Measurements from ENCODE around the gene AUTS2.

DNA sequence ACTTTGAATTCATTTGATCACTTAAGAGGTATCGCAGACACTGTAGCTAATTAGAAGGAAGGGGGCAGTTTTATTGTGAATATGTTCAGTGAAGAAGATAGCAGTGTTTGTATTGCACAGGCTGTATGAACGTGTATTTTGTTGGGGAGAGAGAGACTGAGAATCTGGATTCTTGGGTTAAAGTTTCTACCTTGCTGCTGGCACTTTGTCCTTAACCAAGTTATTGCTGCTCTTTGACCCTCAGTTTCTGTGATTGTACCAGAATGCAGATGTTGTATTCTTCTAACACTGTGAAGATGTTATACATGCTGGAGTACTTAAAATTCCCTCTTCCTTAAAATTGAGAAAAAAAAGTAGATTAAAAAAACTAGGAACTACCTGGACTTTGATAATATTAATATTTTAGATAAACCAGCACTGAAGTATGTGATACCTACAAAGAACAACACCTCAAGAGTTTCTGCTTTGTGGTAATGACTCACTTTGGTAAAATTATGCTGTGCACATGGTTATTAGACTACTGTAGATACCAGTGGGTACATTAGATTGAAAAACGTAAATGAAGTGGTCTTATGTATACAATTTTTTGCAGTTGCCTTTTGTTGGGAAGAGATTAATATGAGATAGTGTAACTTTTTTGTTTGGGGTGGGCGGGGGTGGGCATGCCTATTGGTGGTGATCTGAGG is 321.3 kb downstream of the AUTS2 start:
- TF ChIP-seq, protein P1, sequence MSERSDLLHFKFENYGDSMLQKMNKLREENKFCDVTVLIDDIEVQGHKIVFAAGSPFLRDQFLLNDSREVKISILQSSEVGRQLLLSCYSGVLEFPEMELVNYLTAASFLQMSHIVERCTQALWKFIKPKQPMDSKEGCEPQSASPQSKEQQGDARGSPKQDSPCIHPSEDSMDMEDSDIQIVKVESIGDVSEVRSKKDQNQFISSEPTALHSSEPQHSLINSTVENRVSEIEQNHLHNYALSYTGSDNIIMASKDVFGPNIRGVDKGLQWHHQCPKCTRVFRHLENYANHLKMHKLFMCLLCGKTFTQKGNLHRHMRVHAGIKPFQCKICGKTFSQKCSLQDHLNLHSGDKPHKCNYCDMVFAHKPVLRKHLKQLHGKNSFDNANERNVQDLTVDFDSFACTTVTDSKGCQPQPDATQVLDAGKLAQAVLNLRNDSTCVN (CRISPR knock-in tag; IDR thresholded peaks at IDR 0.05) = no peak
- TF ChIP-seq, protein P2, sequence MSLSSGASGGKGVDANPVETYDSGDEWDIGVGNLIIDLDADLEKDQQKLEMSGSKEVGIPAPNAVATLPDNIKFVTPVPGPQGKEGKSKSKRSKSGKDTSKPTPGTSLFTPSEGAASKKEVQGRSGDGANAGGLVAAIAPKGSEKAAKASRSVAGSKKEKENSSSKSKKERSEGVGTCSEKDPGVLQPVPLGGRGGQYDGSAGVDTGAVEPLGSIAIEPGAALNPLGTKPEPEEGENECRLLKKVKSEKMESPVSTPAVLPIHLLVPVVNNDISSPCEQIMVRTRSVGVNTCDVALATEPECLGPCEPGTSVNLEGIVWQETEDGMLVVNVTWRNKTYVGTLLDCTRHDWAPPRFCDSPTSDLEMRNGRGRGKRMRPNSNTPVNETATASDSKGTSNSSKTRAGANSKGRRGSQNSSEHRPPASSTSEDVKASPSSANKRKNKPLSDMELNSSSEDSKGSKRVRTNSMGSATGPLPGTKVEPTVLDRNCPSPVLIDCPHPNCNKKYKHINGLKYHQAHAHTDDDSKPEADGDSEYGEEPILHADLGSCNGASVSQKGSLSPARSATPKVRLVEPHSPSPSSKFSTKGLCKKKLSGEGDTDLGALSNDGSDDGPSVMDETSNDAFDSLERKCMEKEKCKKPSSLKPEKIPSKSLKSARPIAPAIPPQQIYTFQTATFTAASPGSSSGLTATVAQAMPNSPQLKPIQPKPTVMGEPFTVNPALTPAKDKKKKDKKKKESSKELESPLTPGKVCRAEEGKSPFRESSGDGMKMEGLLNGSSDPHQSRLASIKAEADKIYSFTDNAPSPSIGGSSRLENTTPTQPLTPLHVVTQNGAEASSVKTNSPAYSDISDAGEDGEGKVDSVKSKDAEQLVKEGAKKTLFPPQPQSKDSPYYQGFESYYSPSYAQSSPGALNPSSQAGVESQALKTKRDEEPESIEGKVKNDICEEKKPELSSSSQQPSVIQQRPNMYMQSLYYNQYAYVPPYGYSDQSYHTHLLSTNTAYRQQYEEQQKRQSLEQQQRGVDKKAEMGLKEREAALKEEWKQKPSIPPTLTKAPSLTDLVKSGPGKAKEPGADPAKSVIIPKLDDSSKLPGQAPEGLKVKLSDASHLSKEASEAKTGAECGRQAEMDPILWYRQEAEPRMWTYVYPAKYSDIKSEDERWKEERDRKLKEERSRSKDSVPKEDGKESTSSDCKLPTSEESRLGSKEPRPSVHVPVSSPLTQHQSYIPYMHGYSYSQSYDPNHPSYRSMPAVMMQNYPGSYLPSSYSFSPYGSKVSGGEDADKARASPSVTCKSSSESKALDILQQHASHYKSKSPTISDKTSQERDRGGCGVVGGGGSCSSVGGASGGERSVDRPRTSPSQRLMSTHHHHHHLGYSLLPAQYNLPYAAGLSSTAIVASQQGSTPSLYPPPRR (CRISPR knock-in tag; IDR thresholded peaks at IDR 0.05; ENCODE audit: borderline replicate concordance) = no peak
- TF ChIP-seq, protein P3, sequence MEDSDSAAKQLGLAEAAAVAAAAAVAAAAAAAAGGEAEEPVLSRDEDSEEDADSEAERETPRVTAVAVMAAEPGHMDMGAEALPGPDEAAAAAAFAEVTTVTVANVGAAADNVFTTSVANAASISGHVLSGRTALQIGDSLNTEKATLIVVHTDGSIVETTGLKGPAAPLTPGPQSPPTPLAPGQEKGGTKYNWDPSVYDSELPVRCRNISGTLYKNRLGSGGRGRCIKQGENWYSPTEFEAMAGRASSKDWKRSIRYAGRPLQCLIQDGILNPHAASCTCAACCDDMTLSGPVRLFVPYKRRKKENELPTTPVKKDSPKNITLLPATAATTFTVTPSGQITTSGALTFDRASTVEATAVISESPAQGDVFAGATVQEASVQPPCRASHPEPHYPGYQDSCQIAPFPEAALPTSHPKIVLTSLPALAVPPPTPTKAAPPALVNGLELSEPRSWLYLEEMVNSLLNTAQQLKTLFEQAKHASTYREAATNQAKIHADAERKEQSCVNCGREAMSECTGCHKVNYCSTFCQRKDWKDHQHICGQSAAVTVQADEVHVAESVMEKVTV (CRISPR knock-in tag; IDR thresholded peaks at IDR 0.05) = no peak
- TF ChIP-seq HDAC1 (IDR thresholded peaks at IDR 0.05) (no peak), EZH2 (IDR thresholded peaks at IDR 0.05; ENCODE audit: borderline replicate concordance, low read depth, low read length) (no peak)
